M059J (cell line): Measurements from ENCODE around the gene ZNF385D. TPM values are rescaled to one million over a fixed set of nuclear protein-coding genes. Genes with fewer than 3 reads are reported as not detected.

Source experiments
- DNase-seq: peaks from one replicate; pipeline ENCODE4 v3.0.0-alpha.2; 2012; ENCODE audit warnings: low read depth
- total RNA-seq: library from RNA; depleted of rRNA; stranded (reverse); fragments of >200 nt; shearing (Covaris generic); gene quantifications from 2 replicates; pipeline ENCODE4 v1.2.3, GENCODE V29; 2014

ZNF385D gene
- total RNA-seq, 1 experiment from 2014 or later: 1.5 TPM

GRCh38 chr3:21613372-21614070, 137.5 kb downstream of the ZNF385D start:
- DNase-seq: no peak

GRCh38 chr3:21601178-21601577, 149.8 kb downstream of the ZNF385D start:
- DNase-seq: no peak

GRCh38 chr3:21599890-21600289, 151.1 kb downstream of the ZNF385D start:
- DNase-seq: peak; percentile 28

- no peak for DNase-seq
Observed at GRCh38 chr3:21592828-21593227, 158.2 kb downstream of the ZNF385D start.

- DNase-seq: no peak
Observed at GRCh38 chr3:21587894-21588293, 163.1 kb downstream of the ZNF385D start.

GRCh38 chr3:21585216-21585740, 165.7 kb downstream of the ZNF385D start:
- no peak for DNase-seq

GRCh38 chr3:21573291-21573690, 177.7 kb downstream of the ZNF385D start:
- peak; percentile 37 for DNase-seq

- DNase-seq: no peak
Observed at GRCh38 chr3:21564531-21564930, 186.5 kb downstream of the ZNF385D start.

GRCh38 chr3:21562243-21562642, 188.8 kb downstream of the ZNF385D start:
- DNase-seq: peak; percentile 10

GRCh38 chr3:21561472-21561871, 189.5 kb downstream of the ZNF385D start:
- DNase-seq: no peak

GRCh38 chr3:21551019-21551418, 200.0 kb downstream of the ZNF385D start:
- peak; percentile 36 for DNase-seq

GRCh38 chr3:21544076-21544462, 206.9 kb downstream of the ZNF385D start:
- DNase-seq: peak; percentile 42

- peak; percentile 17 for DNase-seq
Observed at GRCh38 chr3:21543380-21544075, 207.5 kb downstream of the ZNF385D start.

GRCh38 chr3:21542656-21543379, 208.2 kb downstream of the ZNF385D start:
- no peak for DNase-seq

GRCh38 chr3:21540265-21540664, 210.7 kb downstream of the ZNF385D start:
- DNase-seq: no peak

GRCh38 chr3:21534462-21534861, 216.5 kb downstream of the ZNF385D start:
- no peak for DNase-seq

GRCh38 chr3:21533002-21533401, 218.0 kb downstream of the ZNF385D start:
- DNase-seq: no peak

- no peak for DNase-seq
Observed at GRCh38 chr3:21531909-21532308, 219.1 kb downstream of the ZNF385D start.

- no peak for DNase-seq
Observed at GRCh38 chr3:21528291-21528995, 222.6 kb downstream of the ZNF385D start.

- no peak for DNase-seq
Observed at GRCh38 chr3:21526461-21526860, 224.5 kb downstream of the ZNF385D start.

- no peak for DNase-seq
Observed at GRCh38 chr3:21524133-21524532, 226.9 kb downstream of the ZNF385D start.
